H1 (cell line): ENCODE measurements around the gene CACNA2D3. TPM values are rescaled to one million over a fixed set of nuclear protein-coding genes. Genes with fewer than 3 reads are reported as not detected.

Experiments
- CBX8 ChIP-seq: fragments of 300-800, 300-1000 bp; sonication (generic); IDR thresholded peaks from 2 replicates; pipeline ENCODE4 v1.7.1; 2016; ENCODE audit warnings: low read depth, low read length, borderline replicate concordance
- POLR2AphosphoS5 ChIP-seq: IDR thresholded peaks from 2 replicates; pipeline ENCODE4 v1.6.1; 2011; ENCODE audit warnings: low read depth, low read length
- RXRA ChIP-seq: IDR thresholded peaks from 2 replicates; pipeline ENCODE4 v1.6.1; 2011; ENCODE audit warnings: low read depth, mild to moderate bottlenecking, low read length, moderate library complexity; ENCODE audit not compliant: insufficient read depth
- SP1 ChIP-seq: IDR thresholded peaks from 2 replicates; pipeline ENCODE4 v1.6.1; 2011; ENCODE audit warnings: low read depth, low read length
- TCF12 ChIP-seq: IDR thresholded peaks from 2 replicates; pipeline ENCODE4 v1.6.1; 2011; ENCODE audit warnings: low read depth, mild to moderate bottlenecking, low read length
- polyA plus RNA-seq, 7 experiments: library from polyadenylated mRNA; depleted of rRNA in 3 of 7; stranded (reverse) in 5 of 7; unstranded in 2 of 7; fragments of >200 nt in 5 of 7; fragments of 200-250 nt in 2 of 7; gene quantifications; 1 replicate in 5 of 7; 2 replicates in 1 of 7; 4 replicates in 1 of 7; pipeline versions ENCODE4 v1.2.1 to v1.2.3, GENCODE V29; 2011 to 2013; ENCODE audit warnings: missing spikeins in 2 of 7, mixed read lengths in 2 of 7
- total RNA-seq: library from RNA; stranded (reverse); fragmentation: NEBNext Ultra II Directional; extraction: Animal tissue kit (Norgen Biotek cat#: 25700); gene quantifications from 2 replicates; pipeline ENCODE4 v1.2.1, GENCODE V29; 2021
- TF ChIP-seq, protein P1 (sequence below): IDR thresholded peaks from 2 replicates; pipeline ENCODE4 v1.6.1; 2011; ENCODE audit warnings: low read length, improper control_type of control experiment

The CACNA2D3 gene
- total and polyA plus RNA-seq, 2 of the 8 experiments (the other 6 are each of a cell fraction or from before 2014, with no cell fraction given) = 1.5 to 1.8 TPM

DNA sequence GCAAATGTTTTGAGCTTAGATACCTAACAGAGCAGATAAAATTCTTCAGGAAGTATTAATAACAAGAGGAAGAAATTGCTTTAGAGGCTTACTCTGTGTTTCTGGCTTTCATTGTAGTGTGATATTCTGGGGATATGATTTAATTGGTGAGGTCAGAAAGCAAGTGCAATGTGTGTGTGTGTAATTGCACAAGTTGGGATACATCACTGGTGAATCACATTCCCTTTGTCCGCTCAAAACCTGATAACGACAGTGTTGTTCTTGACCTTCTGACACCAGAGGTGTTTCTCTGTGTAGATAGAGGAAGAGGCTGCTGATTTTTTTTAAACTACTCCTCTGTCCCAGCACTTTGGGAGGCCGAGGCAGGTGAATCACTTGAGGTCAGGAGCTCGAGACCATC, 161.1 kb downstream of the CACNA2D3 start (continued):
- no peak for TF ChIP-seq RXRA
- no peak for TF ChIP-seq SP1
- TF ChIP-seq TCF12 = no peak
- TF ChIP-seq, protein P1, sequence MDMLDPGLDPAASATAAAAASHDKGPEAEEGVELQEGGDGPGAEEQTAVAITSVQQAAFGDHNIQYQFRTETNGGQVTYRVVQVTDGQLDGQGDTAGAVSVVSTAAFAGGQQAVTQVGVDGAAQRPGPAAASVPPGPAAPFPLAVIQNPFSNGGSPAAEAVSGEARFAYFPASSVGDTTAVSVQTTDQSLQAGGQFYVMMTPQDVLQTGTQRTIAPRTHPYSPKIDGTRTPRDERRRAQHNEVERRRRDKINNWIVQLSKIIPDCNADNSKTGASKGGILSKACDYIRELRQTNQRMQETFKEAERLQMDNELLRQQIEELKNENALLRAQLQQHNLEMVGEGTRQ = no peak
- no peak for TF ChIP-seq POLR2AphosphoS5
- no peak for TF ChIP-seq CBX8
